Measurements from ENCODE around the gene EFNB2.

EFNB2 gene

GRCh38 chr13:106514928-106515634 lies 20.4 kb downstream of the EFNB2 start:
- H3K27ac ChIP-seq, result no peak overlapping the region
- no peak for DNase-seq (ENCODE audit: low spot score)
- ChIA-PET CTCF (interaction anchor here (0.6 to 1.2 kb wide), 2 partner anchors 14 to 413 kb away, joined by 3 to 4 read pairs; no protein-coding TSS in a partner anchor), POLR2A (ENCODE audit: low non-redundant PET) (no interaction called here)
- no peak for TF ChIP-seq CTCF (conservative IDR thresholded peaks at IDR 0.05; ENCODE audit: low read depth)

- no peak overlapping the region for H3K27ac ChIP-seq
- ChIA-PET POLR2A (ENCODE audit: low non-redundant PET) (no interaction called here), CTCF (interaction anchor here (0.6 to 0.7 kb wide), 2 partner anchors 651 to 1056 kb away, joined by 3 read pairs; no protein-coding TSS in a partner anchor)
- TF ChIP-seq CTCF (conservative IDR thresholded peaks at IDR 0.05; ENCODE audit: low read depth), result no peak
- DNase-seq (ENCODE audit: low spot score), result no peak
Observed at GRCh38 chr13:106513025-106513983, 22.2 kb downstream of the EFNB2 start.

- peak; percentile 66 for DNase-seq (ENCODE audit: low spot score)
- ChIA-PET POLR2A (ENCODE audit: low non-redundant PET) (interaction anchor here (0.7 kb wide), 1 partner anchor 32 kb away, joined by 3 read pairs; no protein-coding TSS in a partner anchor), CTCF (interaction anchor here (0.6 kb wide), 2 partner anchors 12 to 251 kb away, joined by 4 read pairs; no protein-coding TSS in a partner anchor)
- no peak for TF ChIP-seq CTCF (conservative IDR thresholded peaks at IDR 0.05; ENCODE audit: low read depth)
- no peak overlapping the region for H3K27ac ChIP-seq
Observed at GRCh38 chr13:106507560-106508274, 27.7 kb downstream of the EFNB2 start.

- no peak for DNase-seq (ENCODE audit: low spot score)
- ChIA-PET CTCF (interaction anchor here (0.7 kb wide), 1 partner anchor 361 kb away, joined by 4 read pairs; no protein-coding TSS in a partner anchor), POLR2A (ENCODE audit: low non-redundant PET) (no interaction called here)
- TF ChIP-seq CTCF (conservative IDR thresholded peaks at IDR 0.05; ENCODE audit: low read depth), result no peak
- no peak overlapping the region for H3K27ac ChIP-seq
Observed at GRCh38 chr13:106506286-106506685, 29.2 kb downstream of the EFNB2 start.

- ChIA-PET POLR2A (ENCODE audit: low non-redundant PET) (no interaction called here), CTCF (no interaction called here)
- DNase-seq (ENCODE audit: low spot score), result no peak
- H3K27ac ChIP-seq, result no peak overlapping the region
- no peak for TF ChIP-seq CTCF (conservative IDR thresholded peaks at IDR 0.05; ENCODE audit: low read depth)
Observed at GRCh38 chr13:106505732-106506131, 29.7 kb downstream of the EFNB2 start.

GRCh38 chr13:106505295-106505694 lies 30.2 kb downstream of the EFNB2 start:
- DNase-seq (ENCODE audit: low spot score), result no peak
- ChIA-PET POLR2A (ENCODE audit: low non-redundant PET) (no interaction called here), CTCF (no interaction called here)
- H3K27ac ChIP-seq, result no peak overlapping the region
- no peak for TF ChIP-seq CTCF (conservative IDR thresholded peaks at IDR 0.05; ENCODE audit: low read depth)

Measured in RWPE1 (cell line).